Measurements from ENCODE around the gene PTPRN2. TPM values are rescaled to one million over a fixed set of nuclear protein-coding genes. Genes with fewer than 3 reads are reported as not detected.

The PTPRN2 gene
- total RNA-seq, 1 experiment from 2014 or later = 2.1 TPM

- Histone ChIP-seq H3K79me2 (ENCODE audit: insufficient read depth, low read length) (no peaks in the 10 kb centered on the region), H3K27me3 (ENCODE audit: insufficient read depth, low read length) (peaks cover 5% of the 10 kb centered on the region), H3K9me2 (ENCODE audit: insufficient read depth) (no peaks in the 10 kb centered on the region), H4K20me1 (ENCODE audit: insufficient read depth) (no peaks in the 10 kb centered on the region), H3K4me3 (replicated peaks in 1 of 2; ENCODE audit: low read depth in 1 of 2, low read length in 2 of 2) (no peak overlapping the region), H3K4me2 (ENCODE audit: low read length) (no peak overlapping the region), H3K36me3 (ENCODE audit: control insufficient read depth in 1 of 2, insufficient read depth in 2 of 2, low read length in 2 of 2) (no peaks in the 10 kb centered on the region), H3K4me1 (ENCODE audit: control insufficient read depth in 1 of 2, insufficient read depth in 2 of 2, low read length in 2 of 2) (no peaks in the 10 kb centered on the region), H3K9me3 (ENCODE audit: control insufficient read depth in 1 of 2, insufficient read depth in 1 of 2, low read depth in 1 of 2, low read length in 2 of 2) (no peaks in the 10 kb centered on the region), H3K27ac (ENCODE audit: low read depth, low read length) (no peak overlapping the region), H2AFZ (ENCODE audit: low read depth, low read length, poor library complexity, severe bottlenecking) (no peak overlapping the region), H3K9ac (ENCODE audit: low read length) (no peak overlapping the region)
- intact Hi-C loops (cut with micrococcal nuclease) = no loop called here
- TF ChIP-seq ZNF274 (IDR thresholded peaks at IDR 0.05; ENCODE audit: low read depth, low read length) (no peak), POLR2A (IDR thresholded peaks at IDR 0.05; ENCODE audit: borderline replicate concordance, extremely low read depth, insufficient read depth, insufficient read length) (no peak), ATF3 (IDR thresholded peaks at IDR 0.05) (no peak), CEBPB (IDR thresholded peaks at IDR 0.05; ENCODE audit: low read depth) (no peak), CBX3 (IDR thresholded peaks at IDR 0.05; ENCODE audit: low read depth) (no peak), SP1 (IDR thresholded peaks at IDR 0.05; ENCODE audit: low read depth) (no peak), MAX (IDR thresholded peaks at IDR 0.05) (no peak), ZFX (IDR thresholded peaks at IDR 0.05) (no peak), CTCF (IDR thresholded peaks at IDR 0.05 in 2 of 3, conservative IDR thresholded peaks at IDR 0.05 in 1 of 3; ENCODE audit: borderline replicate concordance in 1 of 3, insufficient read depth in 1 of 3, low read depth in 2 of 3, low read length in 2 of 3) (no peak), YY1 (IDR thresholded peaks at IDR 0.05; ENCODE audit: extremely low read depth, insufficient replicate concordance, low read depth, low read length) (no peak), SRF (IDR thresholded peaks at IDR 0.05; ENCODE audit: low read depth) (no peak), SIN3A (IDR thresholded peaks at IDR 0.05; ENCODE audit: low read depth) (no peak), EZH2phosphoT487 (IDR thresholded peaks at IDR 0.05; ENCODE audit: borderline replicate concordance) (no peak)
- DNase-seq (ENCODE audit: low read depth, low spot score) (no peak), ATAC-seq (no peak)
- CTCF ChIA-PET = no interaction called here
- POLR2A ChIA-PET = no interaction called here
- no TSS peak for BruUV-seq (replicated peaks)
- RAD21 ChIA-PET (ENCODE audit: low non-redundant PET in 1 of 2, low total read pairs in 2 of 2, uncharacterized antibody in 2 of 2, unreplicated experiment in 2 of 2) = no interaction called here
These were observed 539.1 kb downstream of the PTPRN2 start for GRCh38 chr7:158048569-158048968.
